AG04450 (cell line): ENCODE results near the gene UBA7. TPM values are rescaled to one million over a fixed set of nuclear protein-coding genes. Genes with fewer than 3 reads are reported as not detected.

Experiments
- CTCF ChIA-PET: fragments of 300-600, 350-600 bp; formaldehyde crosslinking; extraction: SDS; loops from one replicate; lab custom pipeline; 2022; ENCODE audit warnings: antibody characterized with exemption, inconsistent platforms; lab: Charles Lee
- POLR2A ChIA-PET: fragments of 350-600 bp; formaldehyde crosslinking; extraction: SDS; loops from one replicate; lab custom pipeline; 2021; ENCODE audit warnings: antibody characterized with exemption, inconsistent platforms; lab: Yijun Ruan, JAX
- DNase-seq: peaks from one replicate; pipeline ENCODE4 v3.0.0-alpha.2; 2011; ENCODE audit warnings: low read depth, low spot score
- H3K27ac ChIP-seq: one replicate; pipeline ENCODE4 v1.5.1; 2012; ENCODE audit warnings: low read depth, low read length, control low read depth
- H3K27me3 ChIP-seq: one replicate; pipeline ENCODE4 v1.6.0; 2012; ENCODE audit warnings: low read length; ENCODE audit not compliant: control insufficient read depth, insufficient read depth
- H3K4me3 ChIP-seq: 2 replicates; pipeline ENCODE4 v1.5.1; 2011; ENCODE audit warnings: mild to moderate bottlenecking, low read depth, low read length, control low read depth
- H3K9me3 ChIP-seq: 2 replicates; pipeline ENCODE4 v1.5.1; 2012; ENCODE audit warnings: low read length; ENCODE audit not compliant: control insufficient read depth, insufficient read depth
- polyA plus RNA-seq: library from polyadenylated mRNA; depleted of rRNA; stranded (reverse); fragments of >200 nt; gene quantifications from 2 replicates; pipeline ENCODE4 v1.2.3, GENCODE V29; 2011
- TF ChIP-seq, protein P1 (sequence below): IDR thresholded peaks from 2 replicates; pipeline ENCODE4 v1.5.1; 2011; ENCODE audit warnings: low read depth, low read length, control low read depth, inconsistent platforms

Gene UBA7
- polyA plus RNA-seq, 1 experiment, result 34.0 TPM

- H3K27ac ChIP-seq, result no peak overlapping the region
- CTCF ChIA-PET, result interaction anchor here (1.2 to 10.5 kb wide), 7 partner anchors 19 to 105 kb away, joined by 3 to 182 read pairs (median 4); no protein-coding TSS in a partner anchor
- TF ChIP-seq, protein P1, sequence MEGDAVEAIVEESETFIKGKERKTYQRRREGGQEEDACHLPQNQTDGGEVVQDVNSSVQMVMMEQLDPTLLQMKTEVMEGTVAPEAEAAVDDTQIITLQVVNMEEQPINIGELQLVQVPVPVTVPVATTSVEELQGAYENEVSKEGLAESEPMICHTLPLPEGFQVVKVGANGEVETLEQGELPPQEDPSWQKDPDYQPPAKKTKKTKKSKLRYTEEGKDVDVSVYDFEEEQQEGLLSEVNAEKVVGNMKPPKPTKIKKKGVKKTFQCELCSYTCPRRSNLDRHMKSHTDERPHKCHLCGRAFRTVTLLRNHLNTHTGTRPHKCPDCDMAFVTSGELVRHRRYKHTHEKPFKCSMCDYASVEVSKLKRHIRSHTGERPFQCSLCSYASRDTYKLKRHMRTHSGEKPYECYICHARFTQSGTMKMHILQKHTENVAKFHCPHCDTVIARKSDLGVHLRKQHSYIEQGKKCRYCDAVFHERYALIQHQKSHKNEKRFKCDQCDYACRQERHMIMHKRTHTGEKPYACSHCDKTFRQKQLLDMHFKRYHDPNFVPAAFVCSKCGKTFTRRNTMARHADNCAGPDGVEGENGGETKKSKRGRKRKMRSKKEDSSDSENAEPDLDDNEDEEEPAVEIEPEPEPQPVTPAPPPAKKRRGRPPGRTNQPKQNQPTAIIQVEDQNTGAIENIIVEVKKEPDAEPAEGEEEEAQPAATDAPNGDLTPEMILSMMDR, result no peak
- H3K27me3 ChIP-seq, result no peaks in the 10 kb centered on the region
- no peaks in the 10 kb centered on the region; the same call in 1 of the 2 replicates for H3K9me3 ChIP-seq
- POLR2A ChIA-PET, result interaction anchor here (1.0 kb wide), 1 partner anchor 15 kb away, joined by 4 read pairs; the partner anchor contains the start of gene IP6K1
- DNase-seq, result no peak
- H3K4me3 ChIP-seq, result no peak overlapping the region
These were observed 12.6 kb downstream of the UBA7 start for GRCh38 chr3:49801160-49801559.

DNA sequence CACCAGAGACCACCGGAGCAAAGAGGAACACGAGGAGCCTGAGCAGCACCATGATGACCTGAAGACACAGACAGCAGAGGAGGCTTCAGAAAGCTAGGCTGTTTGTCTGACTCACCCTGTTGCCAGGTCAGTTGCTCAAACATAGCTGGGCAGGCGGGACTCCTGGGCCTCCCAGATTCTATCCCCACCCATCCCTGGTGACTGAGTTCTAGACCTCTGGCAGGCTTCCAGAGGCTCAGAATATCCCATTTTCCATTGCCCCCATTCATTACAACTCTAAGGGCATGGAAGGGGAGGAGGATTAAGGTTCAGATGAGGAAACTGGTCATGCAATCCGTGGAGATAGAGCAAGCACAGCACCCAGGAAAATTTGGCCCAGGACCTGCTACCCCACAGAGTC lies 14.0 kb downstream of the UBA7 start, which contains the start of gene CDHR4:
TSS of gene CDHR4 (minus strand) at position 113 of the 400 bp plus-strand sequence. CDS start at position 52, 61 bp downstream.
- Histone ChIP-seq H3K27ac (no peak within 1 kb of the TSS), H3K4me3 (no peak within 1 kb of the TSS), H3K27me3 (no peaks in the 10 kb centered on the region), H3K9me3 (no peaks in the 10 kb centered on the region; the same call in 1 of the 2 replicates)
- CTCF ChIA-PET, result interaction anchor here (10.5 kb wide), 1 partner anchor 38 kb away, joined by 182 read pairs; no protein-coding TSS in a partner anchor
- TF ChIP-seq, protein P1, result no peak
- DNase-seq, result no peak
- POLR2A ChIA-PET, result interaction anchor here (0.7 to 1.0 kb wide), 2 partner anchors 14 to 306 kb away, joined by 3 to 4 read pairs; partner anchors contain the start of gene IP6K1

- DNase-seq, result no peak
- no peaks in the 10 kb centered on the region; the same call in 1 of the 2 replicates for H3K9me3 ChIP-seq
- H3K27me3 ChIP-seq, result no peaks in the 10 kb centered on the region
- H3K4me3 ChIP-seq, result no peak overlapping the region
- no peak overlapping the region for H3K27ac ChIP-seq
- TF ChIP-seq, protein P1, result no peak
- ChIA-PET CTCF (interaction anchor here (10.5 kb wide), 1 partner anchor 39 kb away, joined by 182 read pairs; no protein-coding TSS in a partner anchor), POLR2A (interaction anchor here (1.0 kb wide), 1 partner anchor 13 kb away, joined by 3 read pairs; the partner anchor contains the start of gene IP6K1)
These were observed 14.6 kb downstream of the UBA7 start for GRCh38 chr3:49799105-49799504.

DNA sequence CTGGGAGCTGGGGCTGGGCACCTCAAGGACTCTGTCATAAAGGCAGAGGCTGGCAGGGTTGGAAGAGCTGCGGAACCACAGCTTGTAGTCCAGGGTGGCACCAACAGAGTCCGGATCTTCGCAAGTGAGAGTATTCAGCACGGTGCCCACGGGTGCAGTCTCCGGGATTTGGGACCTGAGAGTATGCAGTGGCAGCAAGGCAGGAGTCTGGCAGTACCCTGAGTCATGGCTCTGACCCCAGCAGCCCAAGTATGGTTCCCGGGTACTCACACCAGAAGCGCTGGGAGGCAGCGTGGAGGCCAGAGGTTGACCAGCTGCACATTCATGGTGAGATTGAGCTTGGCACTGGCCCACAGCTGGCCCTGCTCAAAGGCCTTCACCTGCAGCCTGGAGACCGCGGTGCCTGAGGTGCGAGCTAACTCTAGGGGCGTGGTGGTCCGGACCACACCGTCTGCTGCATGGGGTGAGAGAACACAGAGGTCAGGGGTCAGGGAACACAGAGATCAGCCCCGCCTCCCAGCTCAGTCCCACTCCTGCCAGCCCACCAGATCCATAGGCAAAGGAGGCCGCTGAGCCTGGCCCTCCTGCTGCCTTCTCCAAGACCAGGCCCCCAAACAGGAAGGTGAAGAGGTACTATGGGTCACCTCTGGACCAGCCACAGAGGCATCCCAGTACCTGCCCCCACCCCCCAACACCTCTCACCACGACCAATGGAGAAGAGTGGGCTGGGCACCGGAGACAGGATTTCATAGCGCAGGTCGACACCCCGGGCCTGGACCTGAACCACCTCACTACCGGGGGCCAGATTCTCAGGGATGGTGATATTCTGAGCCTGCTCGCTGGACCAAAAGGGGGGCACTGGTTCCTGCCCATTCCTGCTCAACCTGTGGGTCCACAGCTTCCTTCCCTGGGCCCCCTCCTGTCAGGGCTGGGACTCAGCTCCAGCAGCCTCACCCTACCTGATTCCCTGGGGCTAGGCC lies 18.5 kb downstream of the UBA7 start:
- no peak overlapping the region for H3K4me3 ChIP-seq
- no peak overlapping the region for H3K27ac ChIP-seq
- no peaks in the 10 kb centered on the region for H3K27me3 ChIP-seq
- H3K9me3 ChIP-seq, result no peaks in the 10 kb centered on the region; the same call in 1 of the 2 replicates
- CTCF ChIA-PET, result interaction anchor here (1.6 kb wide), 1 partner anchor 44 kb away, joined by 5 read pairs; no protein-coding TSS in a partner anchor
- POLR2A ChIA-PET, result interaction anchor here (0.9 kb wide), 1 partner anchor 9 kb away, joined by 3 read pairs; the partner anchor contains the start of gene IP6K1
- DNase-seq, result no peak
- TF ChIP-seq, protein P1, result no peak
